Measurements from ENCODE around the gene GPSM1.

GPSM1 gene

DNA sequence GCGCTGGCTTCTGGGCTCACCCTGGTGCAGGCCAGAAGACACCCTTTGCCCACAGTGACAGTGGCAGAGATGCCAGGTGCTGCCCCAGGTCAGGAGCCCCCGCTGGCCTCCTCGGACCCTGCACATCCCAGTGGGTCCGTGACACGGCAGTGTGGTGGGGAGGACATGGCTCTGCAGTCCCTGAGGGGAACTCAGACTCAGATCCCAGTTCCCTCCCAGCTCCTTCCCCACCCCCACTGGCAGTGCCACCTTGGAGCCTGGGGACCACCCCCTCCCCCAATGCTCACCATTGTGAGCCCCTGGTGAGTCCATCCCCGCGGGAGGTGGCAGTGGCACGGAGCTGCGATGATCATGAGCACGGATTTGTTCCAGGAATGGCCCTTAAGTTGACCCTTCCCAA is 22.9 kb upstream of the GPSM1 start:
- no peak for DNase-seq (ENCODE audit: low read depth)

DNA sequence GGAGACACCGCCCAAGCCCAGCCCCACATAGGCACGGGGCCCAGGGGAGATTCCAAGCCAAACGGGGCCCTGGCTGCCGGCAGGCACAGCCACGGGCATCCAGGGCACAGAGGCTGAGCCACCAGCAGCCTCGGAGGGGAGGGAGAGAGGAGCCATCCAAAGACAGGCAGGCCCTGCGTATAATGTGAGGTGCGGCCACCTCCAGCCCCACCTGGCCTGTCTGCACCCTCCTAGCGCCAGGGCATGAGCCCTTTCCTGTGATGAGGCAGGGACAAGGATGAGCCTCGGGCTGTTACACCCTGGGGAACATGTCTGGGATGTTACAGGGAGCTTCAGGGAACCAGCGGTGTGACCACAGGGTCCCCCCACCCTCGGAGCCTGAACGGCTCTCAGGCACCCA is 22.4 kb upstream of the GPSM1 start:
- no peak for DNase-seq (ENCODE audit: low read depth)

DNA sequence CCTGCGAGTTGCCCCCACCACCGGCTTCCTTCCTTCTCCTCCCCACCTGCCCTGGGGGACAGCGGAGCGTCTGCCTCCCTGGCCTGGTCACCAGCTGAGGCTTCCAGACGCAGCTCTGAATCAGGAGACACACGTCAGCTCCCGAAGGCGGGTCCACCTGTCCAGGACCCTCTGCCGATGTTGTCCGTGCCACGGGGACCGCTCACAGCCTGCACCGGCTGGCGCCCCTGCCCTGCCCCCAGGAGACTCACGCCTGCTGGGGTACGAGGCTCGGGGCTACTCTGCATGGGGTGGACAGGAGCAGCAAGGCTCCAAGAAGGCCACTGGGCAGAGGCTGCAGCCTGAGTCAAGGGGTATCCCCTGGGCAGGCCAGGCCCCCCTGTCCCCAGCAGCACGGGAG is 21.5 kb upstream of the GPSM1 start:
- DNase-seq (ENCODE audit: low read depth) = no peak

GRCh38 chr9:136306211-136307208 is 20.8 kb upstream of the GPSM1 start:
- DNase-seq (ENCODE audit: low read depth) = no peak

DNA sequence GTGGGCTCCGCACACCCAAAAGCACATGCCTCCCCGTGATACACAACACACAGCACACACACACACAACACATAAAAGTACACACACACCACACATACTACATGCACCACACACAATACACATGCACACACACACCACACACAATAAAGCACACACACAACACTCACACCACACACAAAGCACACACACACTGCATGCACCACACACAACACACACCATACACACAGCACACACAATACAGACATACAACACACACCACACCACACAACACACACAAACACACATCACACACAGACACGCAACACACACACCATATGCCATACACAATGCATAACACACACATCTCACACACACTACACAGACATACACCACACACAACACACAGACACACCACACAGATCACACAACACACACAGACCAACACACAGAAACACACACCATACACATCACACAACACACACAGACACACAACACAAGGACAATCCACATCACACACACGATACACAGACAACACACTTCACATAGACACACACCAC is 20.1 kb upstream of the GPSM1 start:
- DNase-seq (ENCODE audit: low read depth) = no peak

DNA sequence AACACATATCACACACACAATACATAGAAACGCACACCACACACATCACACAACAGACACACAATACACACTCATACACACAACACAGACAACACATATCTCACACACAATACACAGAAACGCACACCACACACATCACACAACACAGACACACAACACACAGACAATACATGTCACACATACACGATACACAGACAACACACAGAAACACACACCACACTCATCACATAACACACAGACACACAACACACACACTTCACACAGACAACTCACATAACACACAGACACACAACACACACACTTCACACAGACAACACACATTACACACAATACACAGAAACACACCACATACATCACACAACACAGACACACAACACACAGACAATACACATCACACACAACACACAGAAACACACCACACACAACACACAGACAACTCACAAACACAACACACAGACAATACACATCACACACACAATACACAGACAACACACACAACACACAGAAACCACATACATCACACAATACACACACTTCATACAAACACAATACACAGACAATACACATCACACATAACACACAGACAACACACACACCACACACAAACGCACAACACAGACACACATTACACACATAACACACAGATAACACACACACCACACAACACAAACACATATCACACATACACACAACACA is 19.2 kb upstream of the GPSM1 start:
- DNase-seq (ENCODE audit: low read depth) = no peak

GRCh38 chr9:136308702-136309053 is 18.7 kb upstream of the GPSM1 start:
- DNase-seq (ENCODE audit: low read depth) = no peak

- DNase-seq (ENCODE audit: low read depth) = no peak
Measured at GRCh38 chr9:136309101-136309801, 18.1 kb upstream of the GPSM1 start.

DNA sequence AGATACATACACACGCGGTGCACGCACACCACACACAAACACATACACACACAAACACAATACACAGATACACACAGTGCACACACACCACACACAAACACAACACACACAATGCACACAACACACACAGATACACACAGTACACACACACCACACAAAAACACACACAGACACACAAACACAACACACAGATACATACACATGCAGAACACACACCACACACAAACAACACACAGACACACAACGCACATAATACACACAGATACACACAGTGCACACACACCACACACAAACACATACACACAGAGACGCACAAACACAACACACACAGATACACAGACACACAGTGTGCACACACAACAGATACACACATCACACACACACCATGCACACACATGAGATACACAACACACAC is 17.5 kb upstream of the GPSM1 start:
- no peak for DNase-seq (ENCODE audit: low read depth)

DNA sequence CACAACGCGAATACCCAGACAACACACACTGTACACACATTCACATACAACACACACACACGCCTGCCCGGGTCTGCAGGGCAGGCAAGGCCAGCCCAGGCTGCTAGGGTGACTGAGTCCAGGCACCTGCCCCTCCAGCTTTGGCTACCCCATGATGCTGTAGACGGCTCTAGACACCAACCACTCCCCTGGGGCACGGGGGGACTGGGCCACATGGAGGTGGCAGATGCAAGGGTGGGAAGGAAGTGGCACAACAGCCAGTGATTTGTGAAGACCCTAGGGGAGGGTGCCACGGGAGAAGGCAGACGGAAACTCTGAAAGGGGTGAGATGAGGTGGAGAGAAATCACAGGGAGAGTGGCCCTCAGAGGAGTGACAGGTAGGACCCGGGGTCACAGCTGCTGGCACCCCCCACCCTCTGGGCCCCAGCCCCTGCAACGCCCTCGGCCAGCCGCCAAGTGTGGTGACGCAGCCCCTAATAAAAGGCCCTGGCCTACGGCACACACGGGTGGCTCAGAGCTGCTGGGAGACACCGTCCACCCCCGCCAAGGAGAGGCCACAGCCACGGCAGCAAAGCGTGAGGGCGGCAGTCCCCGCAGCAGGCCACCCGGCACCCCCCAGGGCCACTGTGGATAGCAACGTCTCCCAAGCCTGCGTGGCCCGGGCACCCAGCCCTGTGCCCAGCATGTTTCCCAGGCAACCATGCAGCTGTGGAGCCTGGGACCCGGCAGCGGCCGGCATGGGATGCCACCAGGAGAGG is 16.9 kb upstream of the GPSM1 start:
- no peak for DNase-seq (ENCODE audit: low read depth)

DNA sequence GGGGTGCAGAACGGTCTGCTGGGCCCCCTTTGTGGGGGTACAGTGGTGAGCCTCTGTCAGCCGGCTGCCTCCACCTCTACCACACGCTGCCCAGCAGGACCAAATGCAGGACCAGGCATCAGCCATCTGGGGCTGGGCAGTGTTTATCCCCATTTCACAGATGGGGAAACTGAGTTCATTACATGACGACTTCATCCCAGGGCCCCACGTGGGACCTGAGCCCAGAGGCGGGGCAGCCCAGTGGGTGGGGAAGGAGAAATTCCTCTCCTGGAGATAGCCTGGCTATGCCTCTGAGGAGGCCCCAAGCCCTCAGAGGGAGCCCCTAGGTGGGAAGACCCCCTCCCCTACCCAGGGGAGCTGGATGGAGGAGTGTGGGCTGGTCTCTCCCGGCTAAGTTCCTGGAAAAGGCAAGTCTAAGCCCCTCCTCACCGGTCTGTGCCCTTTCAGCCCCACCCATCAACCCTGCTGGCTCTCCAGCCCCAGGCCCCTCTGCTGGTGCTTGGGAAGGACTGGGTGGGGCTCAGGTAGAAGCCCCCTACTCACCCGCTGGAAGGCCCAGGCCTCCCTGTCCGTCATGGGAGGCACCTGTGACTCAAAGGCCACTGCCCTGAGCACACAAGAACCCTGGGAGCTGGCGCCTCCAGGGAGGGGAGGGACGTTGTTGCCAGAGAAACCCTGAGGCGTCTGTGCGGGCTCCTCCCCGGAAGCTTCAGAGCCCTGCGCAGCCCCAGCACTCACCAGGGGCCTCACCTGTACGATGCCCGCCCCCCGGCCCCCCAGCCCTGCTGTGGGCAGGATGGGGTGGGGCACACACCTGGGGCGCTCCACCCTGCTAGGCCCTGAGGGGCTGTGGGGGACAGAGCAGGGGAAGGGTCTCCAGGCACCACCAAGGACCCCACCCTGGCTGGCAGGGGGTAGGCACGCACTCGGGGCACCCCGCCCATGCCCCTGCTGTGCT is 16.0 kb upstream of the GPSM1 start:
- no peak for DNase-seq (ENCODE audit: low read depth)

GRCh38 chr9:136312009-136312375 is 15.3 kb upstream of the GPSM1 start:
- no peak for DNase-seq (ENCODE audit: low read depth)

DNA sequence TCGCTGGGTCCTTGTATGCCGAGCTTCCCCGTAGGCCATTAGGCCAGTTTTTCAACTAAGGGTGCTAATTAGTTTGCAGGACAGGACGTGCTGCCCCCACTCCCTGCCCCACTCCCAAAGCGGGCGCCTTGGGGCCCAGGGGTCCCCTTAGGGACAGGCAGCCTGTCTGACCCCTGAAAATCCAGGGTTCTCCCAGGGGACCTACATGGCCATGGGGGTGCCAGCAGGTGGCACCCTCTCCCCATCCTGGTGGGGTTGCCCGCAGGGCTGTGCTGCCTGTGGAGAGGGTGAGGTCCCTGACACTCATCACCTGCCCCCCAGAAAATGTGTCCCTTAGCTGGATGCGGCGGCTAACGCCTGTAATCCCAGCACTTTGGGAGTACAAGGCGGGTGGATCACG is 14.9 kb upstream of the GPSM1 start:
- no peak for DNase-seq (ENCODE audit: low read depth)

GRCh38 chr9:136313111-136314055 is 14.0 kb upstream of the GPSM1 start:
- DNase-seq (ENCODE audit: low read depth) = no peak

GRCh38 chr9:136314056-136314416 is 13.3 kb upstream of the GPSM1 start:
- no peak for DNase-seq (ENCODE audit: low read depth)

- no peak for DNase-seq (ENCODE audit: low read depth)
Measured at GRCh38 chr9:136314944-136315343, 12.4 kb upstream of the GPSM1 start.

GRCh38 chr9:136316271-136316751 is 11.0 kb upstream of the GPSM1 start:
- no peak for DNase-seq (ENCODE audit: low read depth)

DNA sequence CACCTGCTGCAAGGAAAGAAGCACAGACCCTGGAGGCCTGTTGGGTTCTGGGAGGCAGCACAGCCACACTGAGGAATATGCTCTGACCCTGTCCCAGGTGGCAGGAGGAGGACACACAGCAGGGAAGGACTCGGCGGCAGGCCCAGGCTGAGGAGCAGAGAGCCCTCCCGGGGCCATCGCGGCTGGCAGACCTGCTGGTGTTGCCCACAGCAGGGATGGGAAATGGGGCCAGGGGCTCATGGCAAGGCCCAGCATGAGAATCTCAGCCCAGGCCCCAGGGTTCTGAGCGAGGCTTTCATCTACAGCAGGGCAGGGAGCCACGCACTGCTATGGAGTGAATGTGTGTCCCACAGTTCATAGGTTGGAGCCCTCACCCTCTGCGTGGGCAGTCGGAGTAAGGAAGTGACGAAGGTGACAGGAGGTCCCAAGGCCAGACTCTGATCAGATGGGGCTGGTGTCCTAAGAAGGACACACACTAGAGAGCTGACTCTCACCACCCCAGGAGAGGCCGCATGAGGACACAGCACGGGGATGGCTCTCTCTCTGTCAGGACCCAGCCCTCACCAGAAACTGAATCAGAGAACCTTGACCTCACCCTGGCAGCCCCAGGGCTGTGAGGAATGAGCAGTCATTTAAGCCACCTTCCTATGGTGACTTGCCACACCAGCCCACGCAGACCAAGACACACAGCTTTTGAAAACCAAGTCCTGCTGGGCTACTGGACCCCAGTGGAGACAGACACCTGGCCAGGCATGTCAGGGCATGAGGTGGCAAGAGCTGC is 10.3 kb upstream of the GPSM1 start:
- DNase-seq (ENCODE audit: low read depth) = no peak

DNA sequence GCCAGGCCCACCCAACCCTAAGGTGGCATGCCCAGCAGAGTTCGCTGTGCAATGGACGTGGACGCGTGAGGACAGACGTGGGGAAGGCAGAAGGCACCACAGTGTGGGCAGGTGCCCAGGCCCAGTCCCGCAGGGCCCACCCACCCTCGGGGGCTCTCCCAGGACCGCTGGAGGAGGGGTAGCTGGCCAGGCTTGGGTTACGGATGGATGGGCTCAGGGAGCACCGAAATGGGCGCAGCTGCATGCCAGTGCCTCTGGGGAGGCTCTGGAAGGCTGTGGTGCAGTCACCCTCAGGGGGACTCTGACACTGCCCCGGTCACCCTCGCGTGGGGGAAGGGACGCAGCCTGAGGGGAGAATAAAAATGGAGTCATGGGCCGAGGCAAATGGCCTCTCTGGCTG is 9.6 kb upstream of the GPSM1 start:
- no peak for DNase-seq (ENCODE audit: low read depth)

Data from HS-5 (cell line).